GM21576 (cell line): ENCODE data around the gene GPR137C.

Experiments
- ATAC-seq: cut with Tn5 transposase; IDR thresholded peaks from one replicate; pipeline ENCODE4 v1.9.1; 2021; ENCODE audit warnings: mild to moderate bottlenecking, moderate library complexity; ENCODE audit not compliant: unreplicated experiment

Gene GPR137C

DNA sequence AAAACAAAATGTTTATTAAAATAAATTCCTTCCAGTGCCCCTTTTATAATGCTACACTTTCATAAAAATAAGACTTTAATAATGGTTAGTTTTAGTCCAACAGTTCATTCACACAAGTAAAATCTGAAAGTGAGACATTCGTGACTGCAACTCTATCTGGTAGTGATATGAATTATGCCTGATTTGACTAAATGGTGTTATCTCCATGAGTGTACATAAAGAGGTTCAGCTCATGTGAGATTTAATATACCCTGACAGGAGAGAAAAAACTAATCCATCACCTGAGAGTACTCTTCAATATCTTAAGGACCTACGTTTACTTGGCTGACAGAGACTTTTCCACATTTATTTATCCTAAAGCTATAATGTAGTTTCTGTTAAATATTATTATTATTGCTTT, 108.7 kb downstream of the GPR137C start:
- no peak for ATAC-seq

DNA sequence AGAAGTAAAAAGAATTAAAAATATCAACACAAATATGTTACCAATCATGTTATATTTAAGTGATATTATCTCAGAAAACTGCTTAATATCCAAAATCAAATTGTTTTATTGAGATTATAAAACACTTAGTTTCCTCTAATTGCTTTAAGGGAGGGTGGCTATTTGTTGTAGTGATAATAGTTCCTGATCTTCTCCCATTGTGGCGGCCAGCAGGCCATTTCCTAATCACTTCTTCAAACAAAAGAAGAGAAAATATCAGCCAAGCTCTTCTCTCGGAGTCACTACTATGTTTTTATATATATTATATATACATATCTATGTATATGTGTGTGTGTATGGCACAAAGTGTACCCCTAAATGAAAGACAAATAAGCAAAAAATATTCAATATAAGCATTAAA, 111.2 kb downstream of the GPR137C start:
- ATAC-seq, result no peak

DNA sequence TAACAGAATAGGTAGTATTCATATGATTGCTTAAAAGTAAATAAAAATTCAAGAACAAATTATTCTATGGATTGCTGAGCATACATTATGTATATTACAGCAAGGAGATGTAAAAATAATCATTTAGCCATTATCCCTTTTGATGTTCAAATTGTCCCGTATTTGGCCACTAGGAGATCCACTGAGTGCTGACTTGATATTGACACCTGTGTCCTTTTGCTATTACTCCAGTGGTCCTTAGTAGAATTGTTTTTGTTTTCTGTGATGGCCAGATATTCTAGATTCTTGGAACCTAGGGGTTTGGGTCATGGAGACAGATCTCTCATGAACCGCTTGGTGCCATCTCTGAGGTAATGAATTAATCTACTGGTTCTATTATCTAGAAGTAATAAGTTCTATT, 126.0 kb downstream of the GPR137C start:
- ATAC-seq, result no peak

DNA sequence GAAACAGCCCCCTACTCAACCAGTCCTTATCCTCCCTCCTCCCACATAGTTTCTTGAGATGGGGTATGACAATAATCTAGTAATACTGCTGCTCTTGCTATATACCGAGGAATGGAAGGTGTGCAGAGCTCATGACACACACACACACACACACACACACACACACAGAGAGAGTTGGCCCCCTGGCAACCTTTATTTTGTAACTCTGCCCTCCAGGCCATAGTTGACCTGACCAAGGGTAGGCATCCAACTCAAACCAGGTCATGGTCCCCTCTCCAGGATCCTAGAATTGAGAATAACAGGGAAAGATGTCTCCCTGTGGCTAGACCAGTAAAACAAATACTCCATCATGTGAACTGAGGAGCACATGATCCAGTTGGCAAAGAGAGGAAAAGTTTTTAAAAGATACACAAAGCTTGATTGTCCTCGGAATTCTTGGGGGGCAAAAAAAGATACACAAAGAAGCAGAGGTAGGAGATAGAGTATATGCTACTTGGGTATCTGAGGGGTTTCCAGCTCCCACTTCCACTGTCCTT, 131.4 kb downstream of the GPR137C start:
- ATAC-seq, result no peak

DNA sequence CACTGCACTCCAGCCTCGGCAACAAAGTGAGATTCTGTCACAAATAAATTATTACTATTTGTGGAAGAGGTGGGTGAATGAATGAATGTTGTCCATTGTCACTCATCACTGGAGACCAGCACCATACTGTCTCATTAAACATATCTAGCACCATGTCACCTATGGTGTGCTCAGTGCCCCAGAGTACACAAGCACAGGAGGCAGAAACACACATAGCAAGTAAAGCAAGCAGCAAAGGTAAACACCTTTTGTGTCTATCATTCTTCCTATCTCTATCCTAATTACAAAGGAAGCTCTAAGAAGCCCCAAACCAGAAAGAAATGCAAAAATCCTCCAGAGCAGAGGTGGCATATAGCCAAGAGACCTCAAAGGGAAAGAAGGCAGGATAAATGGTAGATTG, 133.5 kb downstream of the GPR137C start:
- ATAC-seq, result no peak
